Muscle layer of colon (tissue), 2 donors: Measurements from ENCODE around the gene PLD5.

Experiments
- H3K27ac ChIP-seq: one replicate; pipeline ENCODE4 v1.7.0; 2013; ENCODE audit warnings: low read depth, mild to moderate bottlenecking, low read length, moderate library complexity
- H3K27me3 ChIP-seq, 2 donors: one replicate each; pipeline ENCODE4 v1.7.0; 2013; ENCODE audit warnings: low read length in 2 of 2, mild to moderate bottlenecking in 2 of 2; ENCODE audit not compliant: insufficient read depth in 2 of 2, control insufficient read depth in 1 of 2
- H3K36me3 ChIP-seq: one replicate; pipeline ENCODE4 v1.7.0; 2013; ENCODE audit warnings: mild to moderate bottlenecking, low read length; ENCODE audit not compliant: insufficient read depth
- H3K4me1 ChIP-seq: one replicate; pipeline ENCODE4 v1.7.0; 2013; ENCODE audit warnings: mild to moderate bottlenecking, low read length; ENCODE audit not compliant: insufficient read depth
- H3K4me3 ChIP-seq, 2 donors: one replicate each; pipeline ENCODE4 v1.7.0; 2013; ENCODE audit warnings: low read length in 2 of 2, low read depth in 1 of 2, mild to moderate bottlenecking in 1 of 2, moderate library complexity in 1 of 2
- H3K9ac ChIP-seq: one replicate; pipeline ENCODE4 v1.7.0; 2013; ENCODE audit warnings: low read length
- H3K9me3 ChIP-seq: one replicate; pipeline ENCODE4 v1.7.0; 2013; ENCODE audit warnings: mild to moderate bottlenecking, low read length
- donor health status: abdominal sarcoma.
- donor health status: Adenocarcinoma of cecum.

PLD5 gene

GRCh38 chr1:242524571-242525359 is at the start of gene PLD5:
Gene PLD5, minus strand, starts transcription at chr1:242524697.
- no peak within 1 kb of the TSS for H3K9ac ChIP-seq
- no peak within 1 kb of the TSS for H3K27ac ChIP-seq
- H3K9me3 ChIP-seq, result no peaks in the 10 kb centered on the region
- H3K4me3 ChIP-seq, result peak within 1 kb of the TSS; percentile 27 to 38
- peaks cover 12 to 29% of the 10 kb centered on the region in 2 donors for H3K27me3 ChIP-seq
- H3K36me3 ChIP-seq, result no peaks in the 10 kb centered on the region
- H3K4me1 ChIP-seq, result peaks cover 8% of the 10 kb centered on the region

- H3K27me3 ChIP-seq, result no peaks in the 10 kb centered on the region
- H3K36me3 ChIP-seq, result no peaks in the 10 kb centered on the region
- no peaks in the 10 kb centered on the region for H3K4me1 ChIP-seq
- H3K4me3 ChIP-seq, result no peak overlapping the region
- H3K9ac ChIP-seq, result no peak overlapping the region
- H3K9me3 ChIP-seq, result no peaks in the 10 kb centered on the region
- H3K27ac ChIP-seq, result no peak overlapping the region
Measured at GRCh38 chr1:242569867-242570266, 45.4 kb upstream of the PLD5 start.

GRCh38 chr1:242568666-242569065 is 44.2 kb upstream of the PLD5 start:
- Histone ChIP-seq H3K4me3 (no peak overlapping the region), H3K27me3 (no peaks in the 10 kb centered on the region), H3K36me3 (no peaks in the 10 kb centered on the region), H3K4me1 (no peaks in the 10 kb centered on the region), H3K9ac (no peak overlapping the region), H3K9me3 (no peaks in the 10 kb centered on the region), H3K27ac (no peak overlapping the region)

- no peaks in the 10 kb centered on the region for H3K9me3 ChIP-seq
- no peak overlapping the region for H3K9ac ChIP-seq
- H3K27me3 ChIP-seq, result no peaks in the 10 kb centered on the region
- no peak overlapping the region for H3K4me3 ChIP-seq
- H3K27ac ChIP-seq, result no peak overlapping the region
- H3K4me1 ChIP-seq, result no peaks in the 10 kb centered on the region
- no peaks in the 10 kb centered on the region for H3K36me3 ChIP-seq
Measured at GRCh38 chr1:242567596-242567995, 43.1 kb upstream of the PLD5 start.

- no peak overlapping the region for H3K27ac ChIP-seq
- no peaks in the 10 kb centered on the region for H3K4me1 ChIP-seq
- H3K4me3 ChIP-seq, result no peak overlapping the region
- H3K9ac ChIP-seq, result no peak overlapping the region
- no peaks in the 10 kb centered on the region for H3K36me3 ChIP-seq
- H3K9me3 ChIP-seq, result no peaks in the 10 kb centered on the region
- no peaks in the 10 kb centered on the region for H3K27me3 ChIP-seq
Measured at GRCh38 chr1:242556759-242557158, 32.3 kb upstream of the PLD5 start.

- Histone ChIP-seq H3K27ac (no peak overlapping the region), H3K4me1 (no peaks in the 10 kb centered on the region), H3K9ac (no peak overlapping the region), H3K4me3 (no peak overlapping the region), H3K36me3 (no peaks in the 10 kb centered on the region), H3K9me3 (no peaks in the 10 kb centered on the region), H3K27me3 (no peaks in the 10 kb centered on the region)
Measured at GRCh38 chr1:242556276-242556675, 31.8 kb upstream of the PLD5 start.

GRCh38 chr1:242554577-242554976 is 30.1 kb upstream of the PLD5 start:
- Histone ChIP-seq H3K9ac (no peak overlapping the region), H3K27ac (no peak overlapping the region), H3K36me3 (no peaks in the 10 kb centered on the region), H3K27me3 (no peaks in the 10 kb centered on the region), H3K9me3 (no peaks in the 10 kb centered on the region), H3K4me3 (no peak overlapping the region), H3K4me1 (no peaks in the 10 kb centered on the region)

- H3K27ac ChIP-seq, result no peak overlapping the region
- no peaks in the 10 kb centered on the region for H3K4me1 ChIP-seq
- no peaks in the 10 kb centered on the region for H3K27me3 ChIP-seq
- no peaks in the 10 kb centered on the region for H3K36me3 ChIP-seq
- no peak overlapping the region for H3K4me3 ChIP-seq
- no peak overlapping the region for H3K9ac ChIP-seq
- no peaks in the 10 kb centered on the region for H3K9me3 ChIP-seq
Measured at GRCh38 chr1:242546849-242547729, 22.6 kb upstream of the PLD5 start.

GRCh38 chr1:242546441-242546840 is 21.9 kb upstream of the PLD5 start:
- Histone ChIP-seq H3K9ac (no peak overlapping the region), H3K4me1 (no peaks in the 10 kb centered on the region), H3K9me3 (no peaks in the 10 kb centered on the region), H3K27ac (no peak overlapping the region), H3K27me3 (no peaks in the 10 kb centered on the region), H3K36me3 (no peaks in the 10 kb centered on the region), H3K4me3 (no peak overlapping the region)

- no peaks in the 10 kb centered on the region for H3K4me1 ChIP-seq
- no peak overlapping the region for H3K9ac ChIP-seq
- H3K36me3 ChIP-seq, result no peaks in the 10 kb centered on the region
- no peak overlapping the region for H3K4me3 ChIP-seq
- no peaks in the 10 kb centered on the region for H3K9me3 ChIP-seq
- H3K27me3 ChIP-seq, result no peaks in the 10 kb centered on the region
- H3K27ac ChIP-seq, result no peak overlapping the region
Measured at GRCh38 chr1:242544071-242544470, 19.6 kb upstream of the PLD5 start.

GRCh38 chr1:242542271-242542670 is 17.8 kb upstream of the PLD5 start:
- no peaks in the 10 kb centered on the region for H3K36me3 ChIP-seq
- no peaks in the 10 kb centered on the region for H3K9me3 ChIP-seq
- no peaks in the 10 kb centered on the region for H3K27me3 ChIP-seq
- no peak overlapping the region for H3K4me3 ChIP-seq
- no peaks in the 10 kb centered on the region for H3K4me1 ChIP-seq
- H3K9ac ChIP-seq, result no peak overlapping the region
- H3K27ac ChIP-seq, result no peak overlapping the region
